Sigmoid colon (tissue), 7 donors: Measurements from ENCODE around the gene GMFB. TPM values are rescaled to one million over a fixed set of nuclear protein-coding genes. Genes with fewer than 3 reads are reported as not detected.
A peak's percentile ranks its signal among the peaks of the same experiment; 100 is the strongest.

Experiments used
- DNase-seq: peaks from one replicate; pipeline ENCODE4 v3.0.0-alpha.2; 2019
- H3K27ac ChIP-seq, 4 donors: fragments of 200-600 bp; sonication (generic); one replicate each; pipeline ENCODE4 v1.5.1; 2016 to 2019; ENCODE audit warnings: mild to moderate bottlenecking in 1 of 4
- H3K27me3 ChIP-seq, 3 donors: fragments of 200-600 bp; sonication (generic); one replicate each; pipeline ENCODE4 v1.5.1; 2019; ENCODE audit warnings: mild to moderate bottlenecking in 1 of 3
- H3K36me3 ChIP-seq, 4 donors: fragments of 200-600 bp; sonication (generic); one replicate each; pipeline ENCODE4 v1.5.1; 2016 to 2019
- H3K4me1 ChIP-seq, 4 donors: fragments of 200-600 bp; sonication (generic); one replicate each; pipeline ENCODE4 v1.5.1; 2017 to 2019
- H3K4me3 ChIP-seq, 4 donors: fragments of 200-600 bp; sonication (generic); one replicate each; pipeline ENCODE4 v1.5.1; 2017 to 2019; ENCODE audit warnings: mild to moderate bottlenecking in 2 of 4, moderate library complexity in 1 of 4
- H3K9me3 ChIP-seq, 4 donors: fragments of 200-600 bp in 3 of 4; sonication (generic) in 3 of 4; one replicate each; pipeline versions ENCODE4 v1.5.1 to v1.6.1; 2013 to 2019
- EP300 ChIP-seq, 4 donors: sonication (generic); formaldehyde crosslinking; IDR thresholded peaks; one replicate each; pipeline ENCODE4 v1.6.1; 2017; ENCODE audit warnings: antibody characterized with exemption in 4 of 4
- POLR2A ChIP-seq, 2 donors: fragments of 450-650 bp; IDR thresholded peaks; one replicate each; pipeline ENCODE4 v1.6.1; 2016; ENCODE audit warnings: antibody characterized with exemption in 2 of 2, mild to moderate bottlenecking in 2 of 2, moderate library complexity in 2 of 2
- POLR2AphosphoS5 ChIP-seq, 4 donors: sonication (generic); formaldehyde crosslinking; IDR thresholded peaks; one replicate each; pipeline ENCODE4 v1.6.1; 2017; ENCODE audit warnings: antibody characterized with exemption in 4 of 4
- WGBS, 2 donors: extraction: QIAGEN DNeasy Blood & Tissue Kit; methylation state at CpG; one replicate each; pipeline ENCODE4 v1.1.7; 2013; 5-methylcytosine and 5-hydroxymethylcytosine counted together
- intact Hi-C: fragments of 100-400 bp; cut with DNase I; formaldehyde crosslinking; loops from one replicate; pipeline ENCODE4 v1.15.1; 2023
- polyA plus RNA-seq, 3 donors: library from polyadenylated mRNA; stranded (reverse); fragments of 200-250 nt; gene quantifications; one replicate each; pipeline ENCODE4 v1.2.3, GENCODE V29; 2013
- total RNA-seq, 4 donors: library from RNA; depleted of rRNA; stranded (reverse); fragments of >200 nt; gene quantifications; one replicate each; pipeline ENCODE4 v1.1.0, GENCODE V29; 2016
- TF ChIP-seq, protein P1 (sequence below), 4 experiments: fragments of 450-650 bp in 3 of 4; fragments of 200-600 bp in 1 of 4; IDR thresholded peaks; one replicate each; pipeline ENCODE4 v1.5.1; 2016 to 2019; ENCODE audit warnings: antibody characterized with exemption in 4 of 4, mild to moderate bottlenecking in 3 of 4, moderate library complexity in 2 of 4
- donor health status: healthy with polysubstance abuse.
- donor health status: Bipolar disorder and iron deficiency.
- donor health status: healthy.

GMFB gene
- total RNA-seq (10 to 100 TPM; 33.0 to 57.3 (median 41.8) TPM), polyA plus RNA-seq (10 to 100 TPM; 24.6 to 72.8 (median 51.1) TPM)

DNA sequence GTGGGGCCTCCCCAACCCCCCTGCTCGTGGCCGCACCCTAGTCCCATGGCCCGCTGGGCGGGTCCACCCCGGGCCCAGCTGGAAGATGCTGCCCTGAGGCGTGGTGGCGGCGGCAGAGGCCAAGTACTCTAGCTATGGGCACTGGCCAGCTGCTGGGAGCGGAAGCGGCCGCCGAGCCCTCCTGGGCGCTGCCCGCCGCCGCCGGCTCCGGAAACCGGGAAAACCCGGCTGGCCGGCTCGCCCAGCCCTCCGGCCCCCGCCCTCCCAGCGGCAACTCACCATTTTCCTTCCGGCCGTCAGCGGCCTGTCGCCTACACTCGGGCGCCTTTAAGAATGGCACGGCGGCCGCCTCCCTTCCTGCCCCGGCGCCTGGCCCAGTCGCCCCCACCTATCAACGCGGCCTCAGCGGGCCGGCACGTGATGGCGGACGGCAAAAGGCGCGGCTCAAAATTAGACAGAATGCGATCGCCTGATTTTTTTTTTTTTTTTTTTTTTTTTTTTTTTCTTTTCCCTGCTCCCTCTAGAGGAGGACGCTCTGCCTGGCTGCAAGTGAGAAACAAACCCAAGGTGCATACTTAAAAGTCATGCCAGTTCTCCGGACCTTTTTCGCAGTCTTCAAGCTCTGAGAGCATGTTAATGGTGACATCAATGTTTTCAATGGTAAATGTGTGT, at the start of gene GMFB:
TSS of gene GMFB (minus strand) at position 335 of the 672 bp plus-strand sequence. CDS start at position 282, 53 bp downstream.
- H3K4me3 ChIP-seq = peak within 1 kb of the TSS; percentile 70 to 96 (median 82)
- H3K27me3 ChIP-seq = no peaks in the 10 kb centered on the region
- peak; percentile 96 for DNase-seq
- intact Hi-C loops = loop anchor here (1.0 kb wide), 2 partner anchors 21 to 47 kb away; partner anchors contain the start of genes CGRRF1 and CNIH1
- H3K36me3 ChIP-seq = no peaks in the 10 kb centered on the region
- peaks cover 0 to 44% (median 35%) of the 10 kb centered on the region in 4 donors for H3K4me1 ChIP-seq
- TF ChIP-seq, protein P1, sequence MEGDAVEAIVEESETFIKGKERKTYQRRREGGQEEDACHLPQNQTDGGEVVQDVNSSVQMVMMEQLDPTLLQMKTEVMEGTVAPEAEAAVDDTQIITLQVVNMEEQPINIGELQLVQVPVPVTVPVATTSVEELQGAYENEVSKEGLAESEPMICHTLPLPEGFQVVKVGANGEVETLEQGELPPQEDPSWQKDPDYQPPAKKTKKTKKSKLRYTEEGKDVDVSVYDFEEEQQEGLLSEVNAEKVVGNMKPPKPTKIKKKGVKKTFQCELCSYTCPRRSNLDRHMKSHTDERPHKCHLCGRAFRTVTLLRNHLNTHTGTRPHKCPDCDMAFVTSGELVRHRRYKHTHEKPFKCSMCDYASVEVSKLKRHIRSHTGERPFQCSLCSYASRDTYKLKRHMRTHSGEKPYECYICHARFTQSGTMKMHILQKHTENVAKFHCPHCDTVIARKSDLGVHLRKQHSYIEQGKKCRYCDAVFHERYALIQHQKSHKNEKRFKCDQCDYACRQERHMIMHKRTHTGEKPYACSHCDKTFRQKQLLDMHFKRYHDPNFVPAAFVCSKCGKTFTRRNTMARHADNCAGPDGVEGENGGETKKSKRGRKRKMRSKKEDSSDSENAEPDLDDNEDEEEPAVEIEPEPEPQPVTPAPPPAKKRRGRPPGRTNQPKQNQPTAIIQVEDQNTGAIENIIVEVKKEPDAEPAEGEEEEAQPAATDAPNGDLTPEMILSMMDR (IDR thresholded peaks at IDR 0.05) = peak in 3 of 4 experiments; percentile 19 to 33 (median 32)
- TF ChIP-seq EP300 (IDR thresholded peaks at IDR 0.05) = peak in 1 of 4 donors; percentile 52
- TF ChIP-seq POLR2AphosphoS5 (IDR thresholded peaks at IDR 0.05) = peak; percentile 81 to 92 (median 90)
- TF ChIP-seq POLR2A (IDR thresholded peaks at IDR 0.05) = peak; percentile 62 to 63
- 1% methylated on average over 51 of the region's 51 CpGs for WGBS, 2 donors
- peak within 1 kb of the TSS; percentile 92 to 96 (median 95) for H3K27ac ChIP-seq
- no peaks in the 10 kb centered on the region for H3K9me3 ChIP-seq

DNA sequence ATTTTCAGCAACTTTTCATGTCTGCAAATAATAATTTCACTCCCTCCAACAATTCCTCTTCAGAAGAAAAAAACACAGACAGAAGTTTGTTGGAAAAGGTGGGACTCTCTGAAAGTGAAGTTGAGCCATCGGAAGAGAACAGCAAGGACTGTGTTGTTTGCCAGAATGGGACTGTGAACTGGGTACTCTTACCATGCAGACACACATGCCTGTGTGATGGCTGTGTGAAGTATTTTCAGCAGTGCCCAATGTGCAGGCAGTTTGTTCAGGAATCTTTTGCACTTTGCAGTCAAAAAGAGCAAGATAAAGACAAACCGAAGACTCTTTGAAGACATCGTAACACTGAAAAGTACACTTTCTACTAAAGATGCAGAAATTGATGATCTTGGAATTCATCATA, 49.3 kb upstream of the GMFB start:
- TF ChIP-seq POLR2AphosphoS5 (IDR thresholded peaks at IDR 0.05) (no peak), POLR2A (IDR thresholded peaks at IDR 0.05) (no peak), EP300 (IDR thresholded peaks at IDR 0.05) (no peak)
- TF ChIP-seq, protein P1 (IDR thresholded peaks at IDR 0.05) = no peak
- no peak overlapping the region for H3K4me3 ChIP-seq
- no peaks in the 10 kb centered on the region for H3K27me3 ChIP-seq
- DNase-seq = no peak
- intact Hi-C loops = no loop called here
- no peaks in the 10 kb centered on the region for H3K9me3 ChIP-seq
- no peaks in the 10 kb centered on the region for H3K4me1 ChIP-seq
- H3K36me3 ChIP-seq = peaks cover 0 to 24% (median 3%) of the 10 kb centered on the region in 4 donors
- H3K27ac ChIP-seq = no peak overlapping the region
- 40 to 80% methylated on average over 3 of the region's 3 CpGs for WGBS, 2 donors

DNA sequence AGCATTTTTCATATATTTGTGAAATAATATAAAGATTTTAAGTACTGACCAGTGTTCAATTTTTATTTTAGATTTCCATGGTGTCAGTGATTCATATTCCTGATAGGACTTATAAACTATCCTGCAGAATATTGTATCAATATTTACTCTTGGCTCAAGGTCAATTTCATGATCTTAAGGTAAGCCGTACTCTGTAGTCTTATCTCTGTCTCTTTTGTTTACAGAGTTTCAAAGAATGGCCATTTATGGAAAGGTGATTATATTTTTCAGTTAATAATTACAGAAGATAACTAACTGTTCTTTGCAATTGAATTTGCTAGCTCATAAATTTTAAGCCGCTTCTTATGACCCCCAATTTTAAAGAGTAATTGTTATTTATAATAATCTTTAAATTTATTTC, 48.9 kb upstream of the GMFB start:
- DNase-seq = no peak
- H3K36me3 ChIP-seq = peaks cover 0 to 24% (median 3%) of the 10 kb centered on the region in 4 donors
- intact Hi-C loops = no loop called here
- no peaks in the 10 kb centered on the region for H3K27me3 ChIP-seq
- H3K4me3 ChIP-seq = no peak overlapping the region
- WGBS, 2 donors = 29 to 68% methylated on average over 2 of the region's 2 CpGs
- no peak overlapping the region for H3K27ac ChIP-seq
- TF ChIP-seq, protein P1 (IDR thresholded peaks at IDR 0.05) = no peak
- TF ChIP-seq POLR2A (IDR thresholded peaks at IDR 0.05) (no peak), POLR2AphosphoS5 (IDR thresholded peaks at IDR 0.05) (no peak), EP300 (IDR thresholded peaks at IDR 0.05) (no peak)
- H3K4me1 ChIP-seq = no peaks in the 10 kb centered on the region
- no peaks in the 10 kb centered on the region for H3K9me3 ChIP-seq

DNA sequence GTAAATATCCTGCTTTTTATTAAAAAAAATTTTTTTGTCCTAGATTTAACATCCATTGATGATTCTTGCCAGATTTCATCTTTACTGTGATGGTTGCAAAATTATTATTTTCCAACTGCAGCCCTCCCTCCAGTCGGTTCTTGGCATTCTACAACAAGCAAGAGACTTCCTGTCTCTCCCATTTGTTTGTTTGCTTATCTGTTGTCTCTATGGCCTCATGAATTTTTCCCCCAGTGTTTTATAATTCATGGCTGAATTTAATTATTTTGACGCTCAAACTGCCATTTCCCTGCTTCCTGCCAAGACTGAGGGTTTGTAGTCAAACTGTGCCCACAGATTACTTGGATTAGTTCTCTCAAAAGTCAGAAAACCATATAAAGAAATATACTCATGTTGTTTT, 46.9 kb upstream of the GMFB start:
- H3K27ac ChIP-seq = no peak overlapping the region
- intact Hi-C loops = no loop called here
- H3K27me3 ChIP-seq = no peaks in the 10 kb centered on the region
- WGBS, 2 donors = 16 to 59% methylated on average over 2 of the region's 2 CpGs
- no peaks in the 10 kb centered on the region for H3K9me3 ChIP-seq
- peaks cover 0 to 24% (median 3%) of the 10 kb centered on the region in 4 donors for H3K36me3 ChIP-seq
- H3K4me3 ChIP-seq = no peak overlapping the region
- no peaks in the 10 kb centered on the region for H3K4me1 ChIP-seq
- DNase-seq = no peak
- TF ChIP-seq POLR2AphosphoS5 (IDR thresholded peaks at IDR 0.05) (no peak), POLR2A (IDR thresholded peaks at IDR 0.05) (no peak), EP300 (IDR thresholded peaks at IDR 0.05) (no peak)
- TF ChIP-seq, protein P1 (IDR thresholded peaks at IDR 0.05) = no peak
